HG03066 (cell line): Measurements from ENCODE around the gene SREK1IP1.
"Not testable (repeated sequence)": the region's sequence is repeated elsewhere in the genome, so short reads cannot be mapped to it uniquely, and the experiment has no call there.

Experiments
- ATAC-seq: cut with Tn5 transposase; IDR thresholded peaks from one replicate; pipeline ENCODE4 v1.9.1; 2021; ENCODE audit warnings: low read depth; ENCODE audit not compliant: unreplicated experiment

The SREK1IP1 gene

GRCh38 chr5:64765804-64766504, 2.5 kb downstream of the SREK1IP1 start:
- ATAC-seq, result no peak

DNA sequence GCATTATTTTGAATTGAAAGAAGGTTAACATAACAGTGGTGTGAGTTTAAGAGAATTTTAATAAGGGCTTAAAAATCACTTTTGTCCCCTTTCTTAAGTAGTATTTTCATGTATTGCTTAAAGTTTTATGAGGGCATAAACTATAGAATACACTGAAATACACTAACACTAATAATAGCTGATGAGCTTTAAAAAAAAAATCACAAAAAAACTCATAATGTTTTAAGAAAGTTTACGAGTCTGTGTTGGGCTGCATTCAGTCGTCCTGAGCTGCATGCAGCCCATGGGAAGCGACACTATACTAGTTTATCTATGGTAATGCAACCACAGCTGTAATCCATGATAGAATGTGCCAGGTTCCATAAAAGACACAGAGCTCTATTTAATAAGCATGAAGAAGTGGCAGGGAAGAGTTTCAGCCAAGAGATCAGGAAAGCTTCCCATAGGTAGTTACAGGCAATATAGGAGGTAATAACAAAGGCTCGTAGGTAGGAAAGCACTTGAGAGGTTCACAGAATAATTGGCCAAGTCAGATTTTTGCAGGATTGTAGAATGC, 4.5 kb downstream of the SREK1IP1 start:
- ATAC-seq, result no peak

DNA sequence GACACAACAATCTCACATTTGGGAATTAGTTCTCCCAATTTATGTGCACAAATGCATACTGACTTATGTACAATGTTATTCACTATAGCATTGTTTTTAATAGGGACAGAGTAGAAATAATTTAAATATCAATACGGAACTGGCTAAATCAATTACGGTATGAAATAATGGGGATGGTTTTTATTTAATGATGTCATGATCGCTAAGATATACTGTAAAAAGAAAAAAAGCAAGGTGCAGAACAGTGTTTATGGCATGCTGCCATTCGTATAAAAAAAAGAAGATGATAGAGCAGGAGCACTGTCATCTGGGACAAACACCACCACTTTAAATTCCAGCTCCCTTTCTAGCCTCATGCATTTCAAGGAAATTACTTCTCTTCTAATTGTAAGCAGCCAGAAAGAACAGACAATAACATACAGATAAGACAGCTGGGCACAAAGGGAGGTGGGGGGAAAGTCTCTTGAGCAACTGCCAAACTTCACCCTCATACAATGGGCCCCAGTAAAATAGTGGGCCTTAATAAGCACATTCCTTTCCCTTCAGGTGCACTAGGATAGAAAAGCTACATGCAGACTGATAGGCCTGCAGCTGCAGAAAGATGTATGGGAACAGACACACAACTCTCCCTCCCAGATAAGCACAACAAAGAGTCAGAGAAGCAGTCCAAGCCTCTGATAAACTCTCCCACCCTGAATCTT, 8.4 kb downstream of the SREK1IP1 start:
- no peak for ATAC-seq

DNA sequence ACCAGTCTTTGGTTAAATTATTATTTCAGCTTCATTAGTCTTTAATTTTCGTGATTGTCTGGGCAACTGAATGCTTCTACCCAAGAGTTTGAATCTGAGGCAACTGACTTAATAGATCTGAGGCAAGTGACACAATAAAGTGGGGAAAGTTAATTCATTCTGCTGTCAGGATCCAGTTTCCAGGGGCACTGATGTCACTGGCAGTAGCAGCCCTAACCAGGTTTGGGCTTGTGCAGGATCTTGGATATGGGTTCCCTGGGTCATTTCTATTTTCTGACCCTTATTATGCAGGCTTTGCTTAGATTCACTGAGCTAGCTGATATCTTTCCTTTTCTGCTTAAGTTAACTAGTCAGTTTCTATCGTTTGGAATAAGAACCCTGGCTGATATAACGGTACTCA, 9.6 kb downstream of the SREK1IP1 start:
- no peak for ATAC-seq

- ATAC-seq, result no peak
Measured at GRCh38 chr5:64754066-64754465, 14.4 kb downstream of the SREK1IP1 start.

DNA sequence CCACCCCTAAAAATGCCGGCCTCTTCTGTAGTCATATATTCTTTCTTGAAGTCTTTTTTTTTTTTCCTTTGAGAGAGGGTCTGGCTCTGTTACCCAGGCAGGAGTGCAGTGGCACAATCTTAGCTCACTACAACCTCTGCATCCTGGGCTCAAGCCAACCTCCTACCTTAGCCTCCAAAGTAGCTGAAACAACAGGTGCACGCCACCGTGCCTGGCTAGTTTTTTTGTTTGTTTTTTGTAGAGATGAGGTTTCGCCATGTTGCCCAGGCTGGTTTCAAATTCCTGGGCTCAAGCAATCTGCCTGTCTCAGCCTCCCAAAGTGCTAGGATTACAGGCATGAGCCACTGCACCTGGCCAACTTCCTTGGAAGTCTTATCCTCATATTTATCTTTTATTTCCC, 19.1 kb downstream of the SREK1IP1 start:
- ATAC-seq, result no peak

GRCh38 chr5:64746446-64746845, 22.0 kb downstream of the SREK1IP1 start:
- ATAC-seq, result no peak

- no peak for ATAC-seq
Measured at GRCh38 chr5:64744914-64745313, 23.6 kb downstream of the SREK1IP1 start.

DNA sequence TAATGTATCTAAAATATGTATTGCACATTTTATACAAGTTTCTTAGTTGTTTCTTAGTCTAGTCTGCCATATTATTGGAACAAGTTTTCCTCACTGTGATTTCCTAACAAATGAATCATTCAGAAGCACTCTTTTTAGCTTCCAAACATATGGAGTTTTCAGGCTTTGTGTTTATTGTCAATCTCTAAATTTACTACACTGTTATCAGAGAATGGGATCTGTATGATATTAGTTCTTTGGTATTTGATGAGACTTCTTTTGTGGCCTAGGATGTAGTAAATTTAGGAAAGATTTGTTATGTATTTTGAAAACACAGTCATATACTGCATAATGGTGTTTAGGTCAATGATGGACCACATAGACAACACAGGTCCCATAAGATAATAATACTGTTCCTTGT, 25.7 kb downstream of the SREK1IP1 start:
- ATAC-seq, result no peak

DNA sequence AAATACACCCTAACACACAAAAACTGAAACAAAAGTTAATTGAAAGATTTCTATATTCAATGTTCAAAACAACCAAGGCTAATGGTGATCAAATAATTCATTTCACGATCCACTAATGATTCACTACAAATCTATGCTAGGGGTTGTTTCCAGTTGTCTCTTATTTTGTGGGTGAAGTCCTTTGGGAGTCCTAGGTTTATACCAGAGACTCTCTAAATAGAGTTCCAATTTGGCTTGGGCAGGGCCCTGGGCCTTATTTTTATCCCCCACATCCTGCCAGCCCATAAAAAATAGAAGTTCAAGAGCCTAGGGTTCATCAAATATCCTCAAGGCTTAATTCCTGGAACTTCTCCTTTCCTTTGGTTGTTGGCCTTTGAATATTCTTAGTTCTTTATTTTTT, 26.1 kb downstream of the SREK1IP1 start:
- no peak for ATAC-seq

GRCh38 chr5:64727150-64727549, 41.3 kb downstream of the SREK1IP1 start:
- no peak for ATAC-seq

DNA sequence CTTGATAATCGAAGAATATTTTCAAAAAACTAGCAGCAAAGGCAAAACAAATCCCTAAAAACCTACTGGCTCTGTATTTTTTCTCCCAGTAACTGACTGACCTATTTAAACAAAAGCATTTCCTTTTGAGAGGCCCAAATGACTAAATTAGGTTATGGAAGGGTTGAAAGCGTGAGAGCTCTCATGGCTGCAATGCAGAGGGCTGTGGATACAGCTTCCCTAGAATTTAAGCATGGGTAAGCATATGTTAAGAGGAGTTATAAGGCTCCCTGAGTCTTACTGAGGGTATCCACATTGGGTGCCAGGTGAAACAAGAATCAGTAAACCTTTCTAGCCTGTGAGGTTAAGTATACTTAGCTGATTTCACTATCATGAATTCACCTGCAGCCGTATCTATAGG, 45.9 kb downstream of the SREK1IP1 start:
- ATAC-seq, result no peak

DNA sequence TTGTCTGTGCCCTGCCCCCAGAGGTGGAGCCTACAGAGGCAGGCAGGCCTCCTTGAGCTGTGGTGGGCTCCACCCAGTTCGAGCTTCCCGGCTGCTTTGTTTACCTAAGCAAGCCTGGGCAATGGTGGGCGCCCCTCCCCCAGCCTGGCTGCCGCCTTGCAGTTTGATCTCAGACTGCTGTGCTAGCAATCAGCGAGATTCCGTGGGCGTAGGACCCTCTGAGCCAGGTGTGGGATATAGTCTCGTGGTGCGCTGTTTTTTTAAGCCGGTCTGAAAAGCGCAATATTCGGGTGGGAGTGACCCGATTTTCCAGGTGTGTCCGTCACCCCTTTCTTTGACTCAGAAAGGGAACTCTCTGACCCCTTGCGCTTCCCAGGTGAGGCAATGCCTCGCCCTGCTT, 54.0 kb downstream of the SREK1IP1 start:
- not testable (repeated sequence) for ATAC-seq

- no peak for ATAC-seq
Measured at GRCh38 chr5:64707191-64707590, 61.3 kb downstream of the SREK1IP1 start.

GRCh38 chr5:64706074-64706473, 62.4 kb downstream of the SREK1IP1 start:
- ATAC-seq, result not testable (repeated sequence)

DNA sequence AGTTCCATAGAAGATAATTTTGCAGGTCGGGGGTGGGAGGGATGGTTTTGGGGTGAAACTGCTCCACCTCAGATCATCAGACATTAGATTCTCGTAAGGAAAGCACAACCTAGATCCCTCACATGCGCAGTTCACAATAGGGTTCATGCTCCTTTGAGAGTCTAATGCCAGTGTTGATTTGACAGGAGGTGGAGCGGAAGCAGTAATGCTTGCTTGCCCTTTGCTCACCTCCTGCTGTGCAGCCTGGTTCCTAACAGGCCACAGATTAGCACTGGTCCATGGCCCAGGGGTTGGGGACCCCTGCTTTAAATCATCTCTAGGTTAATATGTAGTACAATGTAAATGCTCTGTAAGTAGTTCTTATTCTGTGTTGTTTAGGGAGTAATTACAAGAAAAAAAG, 67.7 kb downstream of the SREK1IP1 start:
- ATAC-seq, result no peak

DNA sequence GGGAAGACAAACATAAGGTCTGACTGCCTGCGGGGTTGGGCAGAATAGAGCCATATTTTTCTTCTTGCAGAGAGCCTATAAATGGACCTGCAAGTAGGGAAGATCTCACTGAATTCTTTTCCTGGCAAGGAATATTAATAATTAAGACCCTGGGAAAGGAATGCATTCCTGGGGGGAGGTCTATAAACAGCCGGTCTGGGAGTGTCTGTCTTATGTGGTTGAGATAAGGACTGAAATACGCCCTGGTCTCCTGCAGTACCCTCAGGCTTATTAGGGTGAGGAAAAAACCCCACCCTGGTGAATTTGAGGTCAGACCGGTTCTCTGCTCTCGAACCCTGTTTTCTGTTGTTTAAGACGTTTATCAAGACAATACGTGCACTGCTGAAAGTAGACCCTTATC, 72.1 kb downstream of the SREK1IP1 start:
- not testable (repeated sequence) for ATAC-seq

DNA sequence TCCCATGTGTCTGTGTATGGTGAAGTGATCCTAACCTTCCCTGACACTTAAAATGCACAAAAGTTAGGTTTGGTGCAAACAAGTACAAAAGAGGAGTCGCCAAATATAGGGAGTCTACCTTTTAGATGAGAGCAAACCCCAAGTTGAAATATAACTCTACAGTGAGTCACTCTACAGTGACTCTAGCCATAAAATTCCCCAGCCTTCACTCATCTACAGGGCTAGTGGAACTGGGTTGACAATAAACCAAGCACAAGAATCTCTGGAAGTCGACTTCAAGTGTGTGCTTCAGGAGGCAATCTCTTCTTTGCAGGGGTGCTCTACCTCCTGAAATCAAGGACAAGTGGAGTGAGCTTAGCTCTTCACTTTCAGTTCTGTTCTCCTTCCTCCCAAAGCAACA, 74.9 kb downstream of the SREK1IP1 start:
- ATAC-seq, result no peak

DNA sequence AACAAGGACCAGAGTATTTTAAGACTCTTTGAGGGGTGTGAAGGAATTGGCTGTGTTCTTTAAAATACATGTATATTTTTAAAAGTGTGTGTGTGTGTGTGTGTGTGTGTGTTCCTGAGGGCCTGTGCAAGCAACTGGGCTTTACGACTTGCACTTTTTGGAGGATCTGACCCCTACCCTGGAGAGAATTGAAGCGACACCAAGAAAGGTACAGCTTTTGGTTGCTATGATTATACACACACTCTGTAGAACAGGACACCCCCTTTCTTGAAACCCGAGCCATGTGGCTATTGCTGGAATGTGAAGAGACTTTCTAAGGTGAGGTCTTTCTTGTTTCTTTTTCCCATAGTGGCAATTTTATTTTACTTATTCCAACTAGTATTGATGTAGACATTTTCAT, 77.2 kb downstream of the SREK1IP1 start:
- no peak for ATAC-seq

GRCh38 chr5:64690417-64691151, 77.9 kb downstream of the SREK1IP1 start, which contains the start of gene SHISAL2B:
Gene SHISAL2B (plus strand): TSS chr5:64690503. CDS start chr5:64690624, 121 bp downstream.
- ATAC-seq, result no peak

GRCh38 chr5:64690104-64690416, 78.4 kb downstream of the SREK1IP1 start:
- ATAC-seq, result no peak
